ENCODE measurements around the gene CEND1.

Gene CEND1

DNA sequence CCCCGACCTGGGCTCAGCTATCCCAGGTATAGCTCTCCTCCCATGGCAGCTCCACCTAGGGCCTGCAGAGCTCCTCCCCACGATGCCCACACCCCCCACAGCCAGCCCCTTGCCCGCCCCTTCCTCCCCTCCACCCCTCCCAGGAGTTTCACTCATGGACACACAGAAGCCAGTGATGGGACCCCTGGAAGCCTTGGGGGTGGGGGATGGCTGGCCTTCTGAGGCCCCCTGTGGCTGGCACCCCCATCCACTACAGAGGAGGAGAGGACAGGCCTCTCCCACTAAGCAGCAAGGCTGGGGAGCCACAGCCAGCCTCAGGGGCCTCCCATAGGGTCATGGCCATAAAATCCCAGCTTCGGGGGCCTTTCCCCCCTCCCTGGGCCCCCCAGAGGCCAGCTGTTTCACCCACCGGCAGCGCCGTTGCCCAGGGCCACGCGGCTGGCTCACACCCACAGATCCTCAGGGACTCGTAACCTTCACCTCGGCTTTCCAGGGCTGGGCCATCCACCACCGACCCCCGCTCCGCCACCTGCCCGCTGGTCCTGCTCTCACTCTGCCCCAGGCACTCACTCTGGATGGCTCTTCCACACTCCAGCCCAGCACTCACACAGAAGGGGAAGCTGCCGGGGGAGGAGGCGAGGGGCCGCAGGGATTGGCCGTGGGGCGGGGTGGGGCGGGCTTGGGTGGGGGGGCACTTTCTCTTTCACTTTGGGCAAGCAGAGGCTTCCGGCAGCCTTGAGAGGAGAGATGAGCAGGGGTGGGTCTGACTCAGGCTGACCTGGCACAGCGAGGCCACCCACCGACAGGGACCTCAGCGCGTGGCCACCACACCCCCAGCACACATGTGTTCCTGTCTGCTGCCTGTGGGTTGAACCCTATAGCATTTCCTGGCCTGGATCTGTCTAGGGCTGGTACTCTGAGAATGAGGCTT lies 6.0 kb upstream of the CEND1 start:
- peaks cover 17 to 27% of the 10 kb centered on the region in 2 donors for H3K4me1 ChIP-seq (ENCODE audit: control insufficient read depth in 2 of 2, insufficient read depth in 2 of 2, low read length in 2 of 2)
- no peaks in the 10 kb centered on the region for H3K9me3 ChIP-seq (ENCODE audit: control insufficient read depth in 2 of 2, low read length in 2 of 2)
- peaks cover 0 to 2% of the 10 kb centered on the region in 2 donors for H3K36me3 ChIP-seq (ENCODE audit: control insufficient read depth in 2 of 2, insufficient read depth in 2 of 2, low read length in 2 of 2)
- H3K27me3 ChIP-seq (ENCODE audit: control insufficient read depth in 2 of 2, insufficient read depth in 2 of 2, low read length in 2 of 2), result no peaks in the 10 kb centered on the region
- peak overlapping the region; percentile 70 to 75 for H3K4me3 ChIP-seq (ENCODE audit: low read length in 2 of 2)
- H3K27ac ChIP-seq (ENCODE audit: low read depth in 2 of 2, low read length in 2 of 2), result peak overlapping the region; percentile 62 to 85
- peak overlapping the region; percentile 66 to 70 for H3K9ac ChIP-seq (ENCODE audit: low read depth in 1 of 2, low read length in 2 of 2)

DNA sequence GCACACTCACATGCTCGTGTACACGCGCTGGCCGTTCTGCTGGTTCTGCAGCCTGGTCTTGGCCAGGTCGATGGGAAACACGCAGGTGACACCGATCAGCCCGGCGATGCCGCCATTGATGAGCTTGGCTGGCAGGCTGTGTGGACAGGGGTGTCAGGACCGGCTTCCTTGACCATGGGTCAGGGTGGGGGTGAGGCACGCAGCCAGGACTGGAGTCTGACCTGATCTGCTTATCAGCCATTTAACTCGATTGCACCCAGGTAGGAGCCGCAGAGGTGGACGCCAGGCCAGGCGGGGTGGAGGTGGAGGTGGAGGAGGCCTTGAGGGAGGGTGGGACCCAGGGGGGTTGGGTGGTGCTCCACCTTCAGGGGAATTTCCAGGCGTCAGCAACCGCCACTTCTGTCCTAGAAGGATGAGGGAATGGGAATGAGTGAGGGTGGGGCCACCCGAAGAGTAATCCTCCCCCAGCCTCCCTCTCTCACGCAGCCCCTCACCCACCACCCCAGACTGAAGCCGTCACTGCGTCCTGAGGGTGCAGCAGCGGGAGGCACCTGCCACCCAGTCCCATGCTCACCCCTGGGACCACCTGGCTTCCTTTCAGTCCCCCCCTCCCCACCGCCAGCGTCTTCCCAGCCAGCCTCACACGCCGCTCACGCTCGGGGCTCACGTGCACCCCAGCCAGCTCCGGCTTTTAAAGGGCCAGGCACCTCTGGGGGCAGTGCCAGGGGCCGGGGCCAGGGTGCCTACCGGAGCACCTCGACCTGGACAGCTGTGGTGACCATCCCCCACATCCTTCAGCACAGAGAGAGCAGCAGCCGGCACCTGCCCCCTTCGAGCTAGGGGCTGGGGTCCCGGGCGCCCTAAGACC lies 5.1 kb upstream of the CEND1 start:
- Histone ChIP-seq H3K4me1 (ENCODE audit: control insufficient read depth in 2 of 2, insufficient read depth in 2 of 2, low read length in 2 of 2) (peaks cover 17 to 27% of the 10 kb centered on the region in 2 donors), H3K9ac (ENCODE audit: low read depth in 1 of 2, low read length in 2 of 2) (peak overlapping the region in 1 of 2 donors; percentile 62), H3K27ac (ENCODE audit: low read depth in 2 of 2, low read length in 2 of 2) (no peak overlapping the region), H3K4me3 (ENCODE audit: low read length in 2 of 2) (peak overlapping the region; percentile 41 to 50), H3K9me3 (ENCODE audit: control insufficient read depth in 2 of 2, low read length in 2 of 2) (no peaks in the 10 kb centered on the region), H3K36me3 (ENCODE audit: control insufficient read depth in 2 of 2, insufficient read depth in 2 of 2, low read length in 2 of 2) (peaks cover 0 to 2% of the 10 kb centered on the region in 2 donors), H3K27me3 (ENCODE audit: control insufficient read depth in 2 of 2, insufficient read depth in 2 of 2, low read length in 2 of 2) (no peaks in the 10 kb centered on the region)

DNA sequence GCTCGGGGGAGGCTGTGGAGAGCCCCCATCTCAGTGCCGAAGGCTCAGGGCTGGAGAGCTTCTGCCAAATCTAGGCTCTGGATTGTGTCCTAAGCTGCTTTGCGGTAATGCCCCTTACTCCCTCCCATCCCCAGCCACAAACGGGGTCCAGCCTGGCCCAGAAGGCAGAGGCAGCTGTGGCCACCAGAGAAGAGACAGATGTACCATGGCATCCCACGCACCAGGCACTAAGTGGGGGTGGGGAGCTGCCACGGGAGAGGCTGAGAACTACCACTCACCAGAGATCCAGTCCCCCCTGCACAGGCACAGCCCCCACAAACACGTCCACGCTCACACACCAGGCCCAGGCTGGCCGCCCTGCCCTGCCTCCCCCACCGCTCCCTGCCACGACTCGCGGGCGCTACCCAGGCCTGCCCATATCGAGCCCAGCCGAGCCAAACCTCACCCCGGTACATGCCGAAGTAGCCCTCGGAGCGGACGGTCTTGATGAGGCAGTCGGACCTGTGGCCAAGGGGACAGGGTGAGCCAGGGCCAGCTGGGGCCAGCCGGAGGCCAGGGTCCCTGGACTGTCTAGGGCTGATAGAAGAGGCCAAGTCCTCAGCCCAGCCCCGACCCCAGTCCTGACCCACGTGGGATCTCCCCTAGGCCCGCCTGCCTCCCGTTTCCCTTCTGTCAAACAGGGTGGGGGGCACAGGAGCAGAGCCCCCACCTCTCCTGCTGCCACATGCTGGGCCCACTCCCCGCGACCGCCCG lies 4.3 kb upstream of the CEND1 start:
- no peak overlapping the region for H3K27ac ChIP-seq (ENCODE audit: low read depth in 2 of 2, low read length in 2 of 2)
- peaks cover 17 to 27% of the 10 kb centered on the region in 2 donors for H3K4me1 ChIP-seq (ENCODE audit: control insufficient read depth in 2 of 2, insufficient read depth in 2 of 2, low read length in 2 of 2)
- no peaks in the 10 kb centered on the region for H3K9me3 ChIP-seq (ENCODE audit: control insufficient read depth in 2 of 2, low read length in 2 of 2)
- no peak overlapping the region for H3K4me3 ChIP-seq (ENCODE audit: low read length in 2 of 2)
- H3K27me3 ChIP-seq (ENCODE audit: control insufficient read depth in 2 of 2, insufficient read depth in 2 of 2, low read length in 2 of 2), result peaks cover 0 to 3% of the 10 kb centered on the region in 2 donors
- no peak overlapping the region for H3K9ac ChIP-seq (ENCODE audit: low read depth in 1 of 2, low read length in 2 of 2)
- H3K36me3 ChIP-seq (ENCODE audit: control insufficient read depth in 2 of 2, insufficient read depth in 2 of 2, low read length in 2 of 2), result peaks cover 0 to 2% of the 10 kb centered on the region in 2 donors

DNA sequence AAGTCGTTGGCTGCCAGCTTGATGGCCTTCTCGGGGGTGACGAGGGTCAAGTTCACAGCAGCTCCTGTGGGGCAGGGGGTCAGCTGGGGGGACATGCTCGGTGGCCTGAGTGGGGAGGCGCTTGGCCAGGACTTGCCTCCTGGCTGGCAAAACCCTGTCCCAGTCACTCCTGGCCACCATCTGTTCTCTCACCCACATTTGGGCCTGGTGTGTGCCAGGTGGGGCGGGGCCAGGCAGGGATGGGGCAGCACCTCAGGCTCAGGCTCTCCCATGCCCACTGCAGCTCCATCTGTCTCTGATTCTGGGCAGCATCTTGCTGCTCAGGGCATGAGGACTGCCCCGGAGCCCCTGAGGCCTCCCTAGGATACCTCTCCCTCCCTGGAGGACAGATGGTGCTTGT lies 3.7 kb upstream of the CEND1 start:
- Histone ChIP-seq H3K4me1 (ENCODE audit: control insufficient read depth in 2 of 2, insufficient read depth in 2 of 2, low read length in 2 of 2) (peaks cover 17 to 27% of the 10 kb centered on the region in 2 donors), H3K4me3 (ENCODE audit: low read length in 2 of 2) (no peak overlapping the region), H3K9ac (ENCODE audit: low read depth in 1 of 2, low read length in 2 of 2) (no peak overlapping the region), H3K27ac (ENCODE audit: low read depth in 2 of 2, low read length in 2 of 2) (no peak overlapping the region), H3K27me3 (ENCODE audit: control insufficient read depth in 2 of 2, insufficient read depth in 2 of 2, low read length in 2 of 2) (peaks cover 0 to 7% of the 10 kb centered on the region in 2 donors), H3K36me3 (ENCODE audit: control insufficient read depth in 2 of 2, insufficient read depth in 2 of 2, low read length in 2 of 2) (peaks cover 0 to 2% of the 10 kb centered on the region in 2 donors), H3K9me3 (ENCODE audit: control insufficient read depth in 2 of 2, low read length in 2 of 2) (no peaks in the 10 kb centered on the region)

DNA sequence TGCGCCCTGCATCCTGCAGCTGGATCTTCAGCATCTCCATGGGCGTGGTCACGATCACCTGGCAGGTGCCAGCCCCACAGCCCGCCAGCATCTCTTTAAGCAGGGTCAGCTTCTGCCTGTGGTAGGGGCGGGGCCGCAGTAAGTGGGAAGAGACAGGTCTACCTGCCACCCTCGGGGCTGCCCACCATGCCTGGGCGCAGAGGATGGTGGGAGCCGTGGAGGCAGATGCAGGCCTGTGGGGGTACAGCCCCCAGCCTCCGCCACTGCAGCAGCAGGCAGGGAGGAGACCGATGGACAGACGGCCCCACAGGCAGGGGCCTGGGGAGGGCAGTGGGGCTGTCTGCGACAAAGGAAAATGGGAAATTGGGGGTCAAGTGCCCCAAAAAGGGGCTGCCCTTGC lies 3.0 kb upstream of the CEND1 start:
- H3K4me3 ChIP-seq (ENCODE audit: low read length in 2 of 2), result no peak overlapping the region
- no peak overlapping the region for H3K9ac ChIP-seq (ENCODE audit: low read depth in 1 of 2, low read length in 2 of 2)
- H3K4me1 ChIP-seq (ENCODE audit: control insufficient read depth in 2 of 2, insufficient read depth in 2 of 2, low read length in 2 of 2), result peaks cover 17 to 26% of the 10 kb centered on the region in 2 donors
- H3K36me3 ChIP-seq (ENCODE audit: control insufficient read depth in 2 of 2, insufficient read depth in 2 of 2, low read length in 2 of 2), result peaks cover 0 to 2% of the 10 kb centered on the region in 2 donors
- H3K27me3 ChIP-seq (ENCODE audit: control insufficient read depth in 2 of 2, insufficient read depth in 2 of 2, low read length in 2 of 2), result peaks cover 0 to 7% of the 10 kb centered on the region in 2 donors
- H3K9me3 ChIP-seq (ENCODE audit: control insufficient read depth in 2 of 2, low read length in 2 of 2), result no peaks in the 10 kb centered on the region
- no peak overlapping the region for H3K27ac ChIP-seq (ENCODE audit: low read depth in 2 of 2, low read length in 2 of 2)

DNA sequence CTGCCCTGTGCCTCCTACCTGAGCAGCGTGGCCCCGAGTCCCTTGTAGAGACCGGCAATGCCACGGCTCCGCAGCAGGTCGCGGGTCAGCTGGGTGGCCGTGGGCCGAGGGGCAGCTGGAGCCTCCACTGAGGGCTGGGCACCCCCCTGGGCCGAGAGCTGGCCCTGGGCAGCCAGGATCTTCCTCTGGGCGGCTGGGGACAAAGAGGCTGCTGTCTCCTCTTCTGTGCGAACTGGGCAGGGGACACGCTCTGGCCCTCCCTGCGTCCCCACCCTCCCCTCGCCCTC lies 2.6 kb upstream of the CEND1 start:
- Histone ChIP-seq H3K27me3 (ENCODE audit: control insufficient read depth in 2 of 2, insufficient read depth in 2 of 2, low read length in 2 of 2) (peaks cover 0 to 7% of the 10 kb centered on the region in 2 donors), H3K9me3 (ENCODE audit: control insufficient read depth in 2 of 2, low read length in 2 of 2) (no peaks in the 10 kb centered on the region), H3K4me3 (ENCODE audit: low read length in 2 of 2) (no peak overlapping the region), H3K4me1 (ENCODE audit: control insufficient read depth in 2 of 2, insufficient read depth in 2 of 2, low read length in 2 of 2) (peaks cover 15 to 23% of the 10 kb centered on the region in 2 donors), H3K9ac (ENCODE audit: low read depth in 1 of 2, low read length in 2 of 2) (no peak overlapping the region), H3K27ac (ENCODE audit: low read depth in 2 of 2, low read length in 2 of 2) (no peak overlapping the region), H3K36me3 (ENCODE audit: control insufficient read depth in 2 of 2, insufficient read depth in 2 of 2, low read length in 2 of 2) (peaks cover 0 to 2% of the 10 kb centered on the region in 2 donors)

DNA sequence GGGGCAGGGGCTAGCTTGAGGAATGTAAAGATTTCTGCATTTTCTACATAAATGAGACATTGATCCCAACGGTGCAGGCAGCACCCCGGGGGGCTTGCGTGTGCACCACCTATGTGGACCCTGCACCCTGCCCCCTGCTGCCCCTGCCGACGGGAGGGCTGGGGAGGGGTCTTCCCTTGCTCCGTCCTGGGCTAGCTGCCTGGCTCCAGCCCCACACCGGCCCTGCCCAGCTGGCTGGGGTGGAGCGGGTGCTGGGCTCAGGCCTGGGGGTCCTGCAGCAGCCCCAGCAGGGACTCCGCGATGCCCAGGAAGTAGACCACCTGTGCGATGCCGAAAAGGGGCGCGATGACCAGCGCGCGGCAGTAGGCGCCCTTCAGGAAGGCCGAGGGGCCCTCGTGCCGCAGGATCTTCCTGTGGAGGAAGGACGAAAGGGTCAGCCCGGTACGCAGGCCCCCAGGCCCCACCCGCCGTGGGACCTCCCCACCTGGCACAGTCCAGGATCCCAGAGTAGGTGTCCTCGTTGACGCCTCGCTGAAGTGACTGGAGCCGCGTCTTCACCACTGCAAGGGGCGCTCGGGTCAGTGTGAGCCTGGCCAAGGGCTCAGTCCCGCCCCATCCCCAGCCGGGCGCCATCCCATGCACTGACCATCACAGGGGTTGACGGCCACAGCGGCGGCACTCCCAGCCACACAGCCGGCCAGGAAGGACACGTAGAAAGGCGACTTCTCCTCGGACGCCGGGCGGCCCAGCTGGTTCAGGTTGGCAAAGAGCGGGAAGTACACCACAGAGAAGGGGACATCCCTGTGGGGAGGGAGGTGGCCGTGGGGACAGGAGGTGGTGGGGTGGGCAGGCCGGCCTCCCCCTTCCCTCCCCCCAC lies 2.0 kb upstream of the CEND1 start:
- Histone ChIP-seq H3K9me3 (ENCODE audit: control insufficient read depth in 2 of 2, low read length in 2 of 2) (no peaks in the 10 kb centered on the region), H3K4me1 (ENCODE audit: control insufficient read depth in 2 of 2, insufficient read depth in 2 of 2, low read length in 2 of 2) (peaks cover 9 to 17% of the 10 kb centered on the region in 2 donors), H3K36me3 (ENCODE audit: control insufficient read depth in 2 of 2, insufficient read depth in 2 of 2, low read length in 2 of 2) (peaks cover 0 to 2% of the 10 kb centered on the region in 2 donors), H3K27ac (ENCODE audit: low read depth in 2 of 2, low read length in 2 of 2) (no peak overlapping the region), H3K4me3 (ENCODE audit: low read length in 2 of 2) (no peak overlapping the region), H3K9ac (ENCODE audit: low read depth in 1 of 2, low read length in 2 of 2) (no peak overlapping the region), H3K27me3 (ENCODE audit: control insufficient read depth in 2 of 2, insufficient read depth in 2 of 2, low read length in 2 of 2) (peaks cover 0 to 7% of the 10 kb centered on the region in 2 donors)

DNA sequence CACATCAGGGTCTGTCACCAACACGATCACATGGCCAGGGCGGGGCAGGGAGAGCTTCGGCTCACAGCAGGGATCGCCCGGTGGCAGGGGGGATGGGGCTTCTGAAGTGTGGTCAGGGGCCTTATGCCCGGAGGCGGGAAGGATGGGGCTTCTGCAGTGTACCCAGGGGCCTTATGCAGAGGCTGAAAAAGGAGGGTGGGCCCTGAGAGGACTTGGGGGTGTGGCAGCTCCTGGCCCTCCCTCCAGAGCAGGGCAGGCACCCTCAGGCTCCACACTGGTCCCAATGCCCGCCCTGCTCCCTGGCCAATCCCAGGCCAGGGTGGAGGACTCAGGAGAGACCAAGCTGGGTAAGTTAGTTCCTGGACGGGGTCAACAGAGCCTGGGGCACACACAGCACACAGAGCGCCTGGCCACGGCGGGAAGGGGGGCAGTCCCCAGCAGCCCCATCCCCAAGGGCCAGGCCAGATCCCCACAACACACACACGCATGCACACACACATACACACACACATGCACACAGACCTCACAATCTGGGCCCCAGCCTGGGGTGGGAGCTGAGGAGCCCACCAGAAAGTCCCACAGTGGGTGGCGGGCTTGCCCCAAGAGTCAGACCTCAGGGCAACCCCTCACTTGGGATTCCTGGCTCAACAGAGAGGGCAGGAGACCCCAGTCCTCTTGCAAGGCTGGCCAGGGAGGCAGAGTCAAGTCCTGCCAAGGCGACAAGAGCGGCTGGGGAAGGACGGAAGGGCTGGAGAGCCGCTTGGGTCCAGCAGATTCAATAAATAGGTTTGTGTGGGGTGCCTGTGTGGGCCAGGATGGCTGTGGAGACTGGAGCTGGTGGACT lies 1.1 kb upstream of the CEND1 start:
- peaks cover 2 to 9% of the 10 kb centered on the region in 2 donors for H3K4me1 ChIP-seq (ENCODE audit: control insufficient read depth in 2 of 2, insufficient read depth in 2 of 2, low read length in 2 of 2)
- peaks cover 0 to 2% of the 10 kb centered on the region in 2 donors for H3K36me3 ChIP-seq (ENCODE audit: control insufficient read depth in 2 of 2, insufficient read depth in 2 of 2, low read length in 2 of 2)
- H3K27ac ChIP-seq (ENCODE audit: low read depth in 2 of 2, low read length in 2 of 2), result no peak overlapping the region
- no peaks in the 10 kb centered on the region for H3K9me3 ChIP-seq (ENCODE audit: control insufficient read depth in 2 of 2, low read length in 2 of 2)
- H3K4me3 ChIP-seq (ENCODE audit: low read length in 2 of 2), result no peak overlapping the region
- peaks cover 0 to 7% of the 10 kb centered on the region in 2 donors for H3K27me3 ChIP-seq (ENCODE audit: control insufficient read depth in 2 of 2, insufficient read depth in 2 of 2, low read length in 2 of 2)
- H3K9ac ChIP-seq (ENCODE audit: low read depth in 1 of 2, low read length in 2 of 2), result no peak overlapping the region

All from mucosa of rectum (tissue), 2 donors.